ENCODE results near the gene UBE2J2. TPM values are rescaled to one million over a fixed set of nuclear protein-coding genes. Genes with fewer than 3 reads are reported as not detected.

The UBE2J2 gene
- total RNA-seq, 1 donor from 2014 or later = 65.1 TPM

- no peak for TF ChIP-seq CTCF (IDR thresholded peaks at IDR 0.05; ENCODE audit: insufficient read depth, low read length, poor library complexity, severe bottlenecking)
- H3K36me3 ChIP-seq (ENCODE audit: control insufficient read depth, insufficient read depth, low read length) = no peaks in the 10 kb centered on the region
- H3K27me3 ChIP-seq (ENCODE audit: control insufficient read depth, insufficient read depth, low read length) = peaks cover 5% of the 10 kb centered on the region
Observed at GRCh38 chr1:1293263-1294249, 19.9 kb upstream of the UBE2J2 start.

DNA sequence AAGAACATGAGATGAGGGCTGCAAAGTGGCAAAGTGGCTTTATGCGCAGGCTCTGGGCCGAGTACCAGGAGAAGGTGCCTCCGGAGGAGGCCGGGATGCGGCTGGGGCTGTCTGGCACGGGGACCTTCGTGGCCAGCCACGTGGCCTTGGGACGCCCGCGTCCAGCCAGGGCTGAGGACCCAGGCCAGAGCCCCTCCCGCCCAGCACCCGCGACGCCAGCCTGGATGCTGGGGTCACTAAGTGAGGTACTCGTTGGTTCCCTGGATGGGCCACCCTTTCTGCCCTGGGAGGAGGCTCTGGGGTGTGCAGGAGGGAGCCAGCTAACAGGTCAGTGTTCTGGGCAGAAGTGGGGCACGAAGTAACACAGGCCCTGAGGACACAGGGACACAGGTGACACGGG is 19.2 kb upstream of the UBE2J2 start:
- H3K4me3 ChIP-seq (ENCODE audit: low read depth, low read length) = no peak overlapping the region
- no peak for DNase-seq (ENCODE audit: low read depth)

More at GRCh38 chr1:1293263-1294249, 19.9 kb upstream of the UBE2J2 start:
- no peak for DNase-seq (ENCODE audit: low read depth)
- no peak overlapping the region for H3K4me3 ChIP-seq (ENCODE audit: low read depth, low read length)

GRCh38 chr1:1292442-1292779 is 18.8 kb upstream of the UBE2J2 start:
- H3K4me3 ChIP-seq (ENCODE audit: low read depth, low read length) = no peak overlapping the region
- TF ChIP-seq CTCF (IDR thresholded peaks at IDR 0.05; ENCODE audit: insufficient read depth, low read length, poor library complexity, severe bottlenecking) = no peak
- H3K36me3 ChIP-seq (ENCODE audit: control insufficient read depth, insufficient read depth, low read length) = no peaks in the 10 kb centered on the region
- peaks cover 10% of the 10 kb centered on the region for H3K27me3 ChIP-seq (ENCODE audit: control insufficient read depth, insufficient read depth, low read length)
- no peak for DNase-seq (ENCODE audit: low read depth)

More for the DNA sequence above, 19.2 kb upstream of the UBE2J2 start:
- no peak for TF ChIP-seq CTCF (IDR thresholded peaks at IDR 0.05; ENCODE audit: insufficient read depth, low read length, poor library complexity, severe bottlenecking)
- no peaks in the 10 kb centered on the region for H3K36me3 ChIP-seq (ENCODE audit: control insufficient read depth, insufficient read depth, low read length)
- H3K27me3 ChIP-seq (ENCODE audit: control insufficient read depth, insufficient read depth, low read length) = peaks cover 5% of the 10 kb centered on the region

- Histone ChIP-seq H3K4me3 (ENCODE audit: low read depth, low read length) (no peak overlapping the region), H3K36me3 (ENCODE audit: control insufficient read depth, insufficient read depth, low read length) (no peaks in the 10 kb centered on the region), H3K27me3 (ENCODE audit: control insufficient read depth, insufficient read depth, low read length) (peaks cover 14% of the 10 kb centered on the region)
- TF ChIP-seq CTCF (IDR thresholded peaks at IDR 0.05; ENCODE audit: insufficient read depth, low read length, poor library complexity, severe bottlenecking) = peak; percentile 75
- peak; percentile 43 for DNase-seq (ENCODE audit: low read depth)
Observed at GRCh38 chr1:1291548-1292441, 18.1 kb upstream of the UBE2J2 start.

GRCh38 chr1:1291023-1291528 is 17.4 kb upstream of the UBE2J2 start:
- DNase-seq (ENCODE audit: low read depth) = no peak
- Histone ChIP-seq H3K27me3 (ENCODE audit: control insufficient read depth, insufficient read depth, low read length) (peaks cover 21% of the 10 kb centered on the region), H3K36me3 (ENCODE audit: control insufficient read depth, insufficient read depth, low read length) (no peaks in the 10 kb centered on the region), H3K4me3 (ENCODE audit: low read depth, low read length) (no peak overlapping the region)
- no peak for TF ChIP-seq CTCF (IDR thresholded peaks at IDR 0.05; ENCODE audit: insufficient read depth, low read length, poor library complexity, severe bottlenecking)

All from kidney epithelial cell (primary cell).